Activated CD4-positive, CD25-positive, alpha-beta regulatory T cell (primary cell): ENCODE measurements around the gene SORCS2.

Experiments used
- DNase-seq, 4 experiments: peaks; one replicate each; lab custom pipeline; 2025; lab: John Stamatoyannopoulos, UW

SORCS2 gene

GRCh38 chr4:7530932-7531639 is 338.7 kb downstream of the SORCS2 start:
- no peak for DNase-seq

DNA sequence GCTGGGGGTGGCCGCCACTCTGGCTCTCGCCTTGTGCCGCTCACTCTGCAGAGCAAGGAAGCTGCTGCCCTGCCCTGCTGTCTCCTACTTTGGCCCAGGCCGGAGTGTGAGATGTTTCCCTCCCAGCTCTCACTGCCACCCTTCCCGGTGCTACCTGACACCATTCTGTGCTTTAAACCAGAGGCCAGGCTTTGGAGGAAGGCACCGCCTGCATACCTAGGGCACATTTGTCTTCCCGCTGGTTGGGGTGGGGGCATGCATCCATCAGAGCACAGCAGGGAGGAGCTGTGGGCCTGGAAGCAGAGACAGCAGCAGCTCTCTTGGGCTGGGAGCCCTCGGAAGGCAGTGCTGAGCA is 339.3 kb downstream of the SORCS2 start:
- no peak for DNase-seq

DNA sequence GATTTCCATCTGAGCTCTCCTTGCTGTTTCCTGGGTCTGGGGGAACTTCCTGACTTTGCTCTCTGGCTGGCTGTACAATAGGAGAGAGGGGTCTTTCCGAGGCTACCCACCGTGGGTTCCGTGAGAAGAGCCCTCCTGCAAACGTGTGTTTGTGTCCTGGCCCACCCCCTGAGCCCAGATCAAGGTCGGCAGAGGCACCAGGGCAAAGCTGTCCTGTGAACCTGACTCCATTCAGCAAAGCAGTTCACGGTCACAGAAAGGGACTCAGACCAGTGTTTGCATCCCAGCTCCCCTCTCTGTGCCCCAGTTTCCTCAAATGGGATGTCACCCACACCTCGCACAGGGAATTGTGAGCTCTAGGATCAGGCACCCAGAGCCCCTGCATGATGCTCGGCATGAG is 339.7 kb downstream of the SORCS2 start:
- no peak for DNase-seq

DNA sequence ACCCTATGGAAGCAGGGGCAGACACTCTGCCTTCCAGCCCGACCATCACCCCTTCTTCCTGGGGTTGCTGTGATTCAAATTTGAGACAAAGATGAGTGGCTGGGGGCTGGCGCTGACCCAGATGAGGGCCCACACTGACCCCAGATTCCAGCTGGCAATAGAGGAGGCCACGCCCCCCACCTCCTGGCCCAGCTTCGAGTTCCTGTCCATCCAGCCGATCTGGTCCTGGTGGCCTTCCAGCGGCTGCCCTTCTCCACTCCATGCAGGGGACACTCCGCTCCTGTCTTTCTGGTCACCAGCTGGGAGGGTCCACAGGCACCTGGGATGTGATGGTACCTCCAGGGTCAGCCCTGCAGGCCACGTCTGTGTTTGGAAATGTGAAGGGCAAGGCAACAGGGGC is 340.9 kb downstream of the SORCS2 start:
- no peak for DNase-seq

DNA sequence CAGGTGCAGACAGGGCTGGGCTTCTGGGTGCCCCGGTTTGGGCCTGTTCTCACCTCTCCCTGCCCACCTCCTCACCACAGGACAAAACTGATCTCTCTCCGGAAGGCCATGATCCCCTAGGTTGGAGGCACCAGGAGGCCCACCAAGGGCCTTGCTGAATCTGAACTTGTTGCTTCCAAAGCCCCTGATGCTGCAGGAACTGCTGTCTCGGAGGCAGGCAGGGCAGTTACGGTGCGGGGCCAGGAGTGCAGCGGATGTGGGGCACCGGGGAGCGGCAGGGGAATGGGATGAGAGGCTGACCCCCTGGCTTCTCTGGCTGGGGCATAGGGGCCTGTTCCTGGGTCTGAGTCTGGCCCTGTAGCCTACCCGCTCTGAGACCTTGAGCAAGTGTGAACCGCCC is 342.8 kb downstream of the SORCS2 start:
- DNase-seq = no peak

DNA sequence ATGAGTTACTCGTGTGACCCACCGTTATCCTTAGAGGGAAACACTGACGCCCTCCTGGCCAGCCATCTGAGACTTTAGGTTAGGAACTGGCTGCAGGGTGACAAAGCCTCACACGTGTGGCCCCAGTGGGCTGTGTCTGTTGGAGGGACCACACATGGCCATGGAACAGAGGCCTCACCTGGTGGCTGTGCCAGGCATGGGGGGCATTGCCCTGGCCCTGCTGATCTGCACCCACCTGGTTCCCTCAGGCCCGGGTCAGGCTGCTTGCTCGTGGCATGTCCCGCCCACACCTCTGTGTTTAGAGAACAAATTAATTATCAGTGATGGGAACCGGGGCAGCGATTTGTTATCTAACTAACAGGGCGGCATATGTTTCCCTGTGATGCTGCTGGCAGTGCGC is 343.3 kb downstream of the SORCS2 start:
- DNase-seq = no peak

- DNase-seq = no peak
Measured at GRCh38 chr4:7536876-7537275, 344.5 kb downstream of the SORCS2 start.

DNA sequence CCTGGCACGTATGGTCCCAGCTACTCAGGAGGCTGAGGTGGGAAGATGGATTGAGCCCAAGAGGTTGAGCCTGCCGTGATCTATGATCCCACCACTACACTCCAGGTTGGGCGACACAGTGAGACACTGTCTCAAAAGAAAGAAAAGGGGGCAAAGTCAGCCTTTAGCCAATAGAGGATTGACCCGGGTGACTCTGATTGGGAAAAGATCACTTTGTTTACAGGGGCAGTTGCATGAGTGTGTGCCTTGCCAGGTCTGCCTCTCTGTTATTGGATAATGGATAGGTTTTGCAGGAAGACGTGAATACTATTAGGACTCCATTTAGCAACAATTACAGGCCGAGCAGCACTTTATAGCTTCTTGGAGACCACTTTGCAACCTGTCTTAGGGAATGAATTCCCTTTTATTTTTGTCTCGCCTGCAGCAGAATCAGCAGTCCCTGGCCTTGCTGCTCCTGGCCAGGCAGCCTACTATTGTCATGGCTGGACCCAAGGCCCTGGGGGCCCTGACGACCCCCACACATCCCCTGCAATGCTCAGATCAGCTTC is 345.6 kb downstream of the SORCS2 start:
- no peak for DNase-seq

- DNase-seq = no peak
Measured at GRCh38 chr4:7538518-7538917, 346.2 kb downstream of the SORCS2 start.

- no peak for DNase-seq
Measured at GRCh38 chr4:7539186-7539585, 346.8 kb downstream of the SORCS2 start.

- peak in 2 of 4 experiments; percentile 17 to 22 for DNase-seq
Measured at GRCh38 chr4:7539659-7540058, 347.3 kb downstream of the SORCS2 start.

DNA sequence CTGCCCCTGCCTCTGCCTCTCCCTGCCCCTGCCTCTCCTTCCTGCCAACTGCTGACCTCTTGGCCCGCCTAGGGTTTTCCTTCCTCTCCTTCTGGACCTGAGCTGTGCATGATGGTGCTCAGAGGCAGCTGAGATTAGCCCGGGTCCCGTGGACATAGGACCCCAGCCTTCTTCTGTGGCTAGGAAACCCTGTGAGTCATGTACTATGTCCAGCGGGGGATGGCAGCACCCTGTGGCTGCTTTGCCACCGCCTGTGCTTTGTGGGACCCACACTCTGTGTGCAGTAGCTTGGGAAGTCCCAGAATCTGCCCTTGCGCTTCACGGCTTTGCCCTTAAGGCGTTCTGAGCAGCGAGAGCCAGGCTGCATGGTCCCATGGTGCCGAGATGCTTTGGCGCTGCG is 347.9 kb downstream of the SORCS2 start:
- no peak for DNase-seq

- DNase-seq = no peak
Measured at GRCh38 chr4:7540654-7541413, 348.5 kb downstream of the SORCS2 start.

GRCh38 chr4:7541414-7541810 is 349.1 kb downstream of the SORCS2 start:
- DNase-seq = no peak

DNA sequence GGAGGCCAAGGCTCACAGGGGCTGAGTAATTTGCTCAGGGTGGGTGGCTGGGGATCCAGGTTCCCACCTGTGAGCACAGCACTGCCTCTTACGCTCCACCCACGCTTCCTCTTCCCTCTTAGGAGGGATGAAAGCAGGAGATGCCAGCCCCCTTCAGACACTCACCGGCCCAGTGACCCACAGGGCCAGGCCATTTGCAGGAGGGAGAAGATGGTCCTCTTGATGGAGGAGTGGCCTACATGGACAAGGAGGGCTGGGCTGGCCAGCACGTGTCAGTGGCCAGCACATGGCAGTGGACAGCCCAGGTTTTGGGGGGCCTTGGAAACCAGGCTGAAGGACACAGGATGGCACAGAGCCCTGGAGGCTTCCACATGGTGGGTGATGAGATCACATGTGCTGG is 350.4 kb downstream of the SORCS2 start:
- no peak for DNase-seq

- no peak for DNase-seq
Measured at GRCh38 chr4:7546152-7546808, 353.9 kb downstream of the SORCS2 start.

DNA sequence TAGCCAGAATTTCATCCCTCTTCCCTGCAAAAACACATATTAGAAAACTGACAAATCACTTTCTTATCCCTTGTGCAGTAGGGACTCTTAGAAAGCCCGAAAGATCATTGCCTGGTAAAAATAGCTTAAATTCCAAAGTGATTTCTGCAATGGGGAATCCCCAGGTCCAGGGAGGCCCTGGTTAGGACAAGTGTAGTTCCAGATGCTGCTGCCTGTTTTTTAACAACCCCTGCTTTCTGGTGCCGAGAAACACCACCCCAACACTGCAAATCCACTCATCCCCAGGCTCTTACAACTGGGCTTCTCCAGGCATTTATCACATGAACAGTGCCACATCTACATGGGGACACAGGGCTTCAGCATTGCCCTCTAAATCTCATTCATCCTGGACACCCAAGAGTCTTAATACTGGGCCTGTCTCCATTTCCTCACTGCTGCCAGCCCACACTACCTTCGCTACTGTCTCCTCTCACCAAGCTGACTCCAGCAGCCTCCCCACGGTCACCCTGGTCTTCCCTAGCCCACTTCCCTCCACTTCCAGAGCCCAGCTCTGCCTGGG is 354.6 kb downstream of the SORCS2 start:
- DNase-seq = no peak

GRCh38 chr4:7547368-7548040 is 355.2 kb downstream of the SORCS2 start:
- no peak for DNase-seq

DNA sequence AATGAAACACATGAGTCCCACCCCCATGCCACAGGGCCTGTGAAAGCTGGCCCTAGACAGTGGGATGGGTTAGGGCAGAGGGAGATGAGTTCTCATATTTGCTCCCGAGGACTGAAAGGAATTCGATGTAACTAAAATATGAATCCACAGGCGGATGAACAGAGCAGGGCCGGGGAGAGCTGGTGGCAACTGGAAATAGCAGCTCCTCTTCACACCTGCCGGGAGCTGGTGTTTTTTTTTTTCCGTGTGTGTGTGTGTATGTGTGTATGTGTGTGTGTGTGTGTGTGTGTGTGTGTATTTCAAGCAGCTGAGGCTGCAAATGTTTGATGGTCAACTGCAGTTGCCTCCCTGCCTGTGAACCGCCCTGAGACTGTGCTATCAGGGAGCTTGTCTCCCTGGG is 357.5 kb downstream of the SORCS2 start:
- DNase-seq = no peak

DNA sequence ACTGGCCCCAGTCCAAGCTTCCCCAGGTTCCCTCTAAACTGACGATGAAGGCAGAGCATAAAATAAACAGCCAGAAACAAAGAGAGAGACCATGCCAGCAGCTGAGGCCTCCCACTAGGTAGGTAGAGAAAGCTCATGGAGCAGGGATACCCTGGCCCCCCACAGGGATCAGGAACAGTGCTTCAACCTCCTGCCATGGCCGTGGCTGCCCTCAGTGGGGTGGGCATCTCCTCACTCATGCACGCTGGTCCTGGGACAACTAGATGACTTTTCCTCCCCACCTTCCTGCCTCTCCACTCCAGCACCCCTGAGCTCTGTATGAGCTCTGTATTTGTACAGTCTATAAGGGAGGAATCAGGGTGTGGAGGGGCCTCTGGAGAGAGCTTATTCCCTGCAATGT is 360.1 kb downstream of the SORCS2 start:
- no peak for DNase-seq

GRCh38 chr4:7553280-7553679 is 360.9 kb downstream of the SORCS2 start:
- no peak for DNase-seq

- no peak for DNase-seq
Measured at GRCh38 chr4:7554905-7555304, 362.6 kb downstream of the SORCS2 start.
